ENCODE results near the gene RFK. TPM values are rescaled to one million over a fixed set of nuclear protein-coding genes. Genes with fewer than 3 reads are reported as not detected.

Gene RFK
- total RNA-seq, 1 donor from 2014 or later: 16.3 TPM

DNA sequence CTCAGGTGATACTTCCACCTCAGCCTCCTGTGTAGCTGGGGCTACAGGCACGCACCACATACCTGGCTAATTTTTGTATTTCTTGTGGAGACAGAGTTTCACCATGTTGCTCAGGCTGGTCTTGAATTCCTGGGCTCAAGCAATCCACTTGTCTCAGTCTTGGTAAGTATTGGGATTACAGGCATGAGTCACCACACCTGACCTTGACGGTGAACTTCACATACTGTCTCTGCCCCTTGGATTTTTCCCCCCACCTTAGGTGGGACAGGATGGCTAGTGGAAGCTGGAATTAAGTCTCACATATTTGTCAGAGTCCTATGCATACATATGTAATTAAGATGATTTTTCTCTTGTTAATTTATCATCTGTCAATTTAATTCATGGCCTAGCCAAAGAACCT is 20.9 kb upstream of the RFK start:
- Mint-ChIP-seq H3K27me3 (ENCODE audit: low read depth) (no peaks in the 10 kb centered on the region), H3K9me3 (peaks cover 7% of the 10 kb centered on the region), H3K4me1 (peaks cover 16% of the 10 kb centered on the region), H3K4me3 (no peak overlapping the region), H3K27ac (ENCODE audit: unreplicated experiment) (no peak overlapping the region), H3K36me3 (ENCODE audit: low read depth) (no peaks in the 10 kb centered on the region)
- no peak for DNase-seq (ENCODE audit: low read depth, low spot score)
- TF ChIP-seq, protein P1, sequence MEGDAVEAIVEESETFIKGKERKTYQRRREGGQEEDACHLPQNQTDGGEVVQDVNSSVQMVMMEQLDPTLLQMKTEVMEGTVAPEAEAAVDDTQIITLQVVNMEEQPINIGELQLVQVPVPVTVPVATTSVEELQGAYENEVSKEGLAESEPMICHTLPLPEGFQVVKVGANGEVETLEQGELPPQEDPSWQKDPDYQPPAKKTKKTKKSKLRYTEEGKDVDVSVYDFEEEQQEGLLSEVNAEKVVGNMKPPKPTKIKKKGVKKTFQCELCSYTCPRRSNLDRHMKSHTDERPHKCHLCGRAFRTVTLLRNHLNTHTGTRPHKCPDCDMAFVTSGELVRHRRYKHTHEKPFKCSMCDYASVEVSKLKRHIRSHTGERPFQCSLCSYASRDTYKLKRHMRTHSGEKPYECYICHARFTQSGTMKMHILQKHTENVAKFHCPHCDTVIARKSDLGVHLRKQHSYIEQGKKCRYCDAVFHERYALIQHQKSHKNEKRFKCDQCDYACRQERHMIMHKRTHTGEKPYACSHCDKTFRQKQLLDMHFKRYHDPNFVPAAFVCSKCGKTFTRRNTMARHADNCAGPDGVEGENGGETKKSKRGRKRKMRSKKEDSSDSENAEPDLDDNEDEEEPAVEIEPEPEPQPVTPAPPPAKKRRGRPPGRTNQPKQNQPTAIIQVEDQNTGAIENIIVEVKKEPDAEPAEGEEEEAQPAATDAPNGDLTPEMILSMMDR (conservative IDR thresholded peaks at IDR 0.05): no peak

DNA sequence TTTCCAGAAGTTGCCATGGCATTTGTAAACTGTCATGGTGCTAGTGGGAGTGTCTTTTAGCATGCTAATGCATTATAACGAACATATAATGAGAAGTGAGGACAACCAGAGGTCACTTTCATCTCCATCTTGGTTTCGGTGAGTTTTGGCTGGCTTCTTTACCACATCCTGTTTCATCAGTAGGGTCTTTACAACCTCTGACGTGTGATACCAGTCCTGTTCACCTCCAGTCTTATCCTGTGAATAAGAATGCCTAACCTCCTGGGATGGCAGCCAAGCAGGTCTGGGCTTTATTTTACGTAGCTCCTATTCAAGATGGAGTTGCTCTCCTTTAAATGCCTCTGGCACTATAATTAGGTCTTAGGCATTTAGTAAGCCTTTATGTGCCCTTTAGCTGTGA is 20.4 kb upstream of the RFK start:
- TF ChIP-seq, protein P1 (conservative IDR thresholded peaks at IDR 0.05): no peak
- Mint-ChIP-seq H3K27me3 (ENCODE audit: low read depth) (no peaks in the 10 kb centered on the region), H3K4me1 (peaks cover 16% of the 10 kb centered on the region), H3K9me3 (peaks cover 7% of the 10 kb centered on the region), H3K27ac (ENCODE audit: unreplicated experiment) (no peak overlapping the region), H3K36me3 (ENCODE audit: low read depth) (no peaks in the 10 kb centered on the region), H3K4me3 (no peak overlapping the region)
- DNase-seq (ENCODE audit: low read depth, low spot score): no peak

DNA sequence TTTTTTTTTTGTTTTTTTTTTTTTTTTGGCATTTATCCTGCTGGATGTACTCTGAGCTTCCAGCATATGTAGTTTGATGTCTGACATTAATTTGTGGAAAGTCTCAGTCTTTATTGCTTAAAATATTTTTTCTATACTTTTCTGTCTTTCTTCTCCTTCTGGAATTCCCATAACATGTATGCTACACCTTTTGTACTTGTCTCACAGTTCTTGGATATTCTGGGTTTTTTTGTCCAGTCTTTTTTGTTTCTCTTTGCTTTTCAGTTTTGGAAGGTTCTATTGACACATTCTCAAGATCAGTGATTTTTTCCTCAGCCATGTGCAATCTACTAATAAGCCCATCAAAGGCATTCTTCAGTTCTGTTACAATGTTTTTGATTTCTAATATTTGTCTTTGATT is 19.4 kb upstream of the RFK start:
- TF ChIP-seq, protein P1 (conservative IDR thresholded peaks at IDR 0.05): no peak
- Mint-ChIP-seq H3K4me1 (peaks cover 16% of the 10 kb centered on the region), H3K27ac (ENCODE audit: unreplicated experiment) (no peak overlapping the region), H3K36me3 (ENCODE audit: low read depth) (no peaks in the 10 kb centered on the region), H3K27me3 (ENCODE audit: low read depth) (no peaks in the 10 kb centered on the region), H3K4me3 (no peak overlapping the region), H3K9me3 (peaks cover 7% of the 10 kb centered on the region)
- no peak for DNase-seq (ENCODE audit: low read depth, low spot score)

DNA sequence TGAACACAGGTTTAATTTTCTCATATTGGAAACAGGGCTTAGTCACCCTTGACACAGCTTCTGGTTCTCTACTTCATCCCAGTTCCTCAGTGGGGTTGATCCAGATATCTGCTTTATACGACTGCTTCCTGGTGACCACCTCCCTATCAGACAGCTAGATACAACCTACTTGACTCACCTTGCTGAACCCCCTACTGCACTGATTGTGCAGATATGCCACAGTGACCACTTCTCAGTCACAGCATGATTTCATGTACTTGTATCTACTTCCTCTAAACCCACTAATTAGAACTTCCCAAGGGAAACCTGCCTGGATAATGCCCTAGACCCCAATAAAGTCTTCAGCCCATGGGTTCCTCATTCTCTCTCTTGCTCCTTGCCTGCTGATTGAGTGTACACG is 18.4 kb upstream of the RFK start:
- no peak overlapping the region for H3K4me3 Mint-ChIP-seq
- DNase-seq (ENCODE audit: low read depth, low spot score): no peak
- H3K4me1 Mint-ChIP-seq: peaks cover 16% of the 10 kb centered on the region
- H3K9me3 Mint-ChIP-seq: peaks cover 7% of the 10 kb centered on the region
- TF ChIP-seq, protein P1 (conservative IDR thresholded peaks at IDR 0.05): no peak
- no peak overlapping the region for H3K27ac Mint-ChIP-seq (ENCODE audit: unreplicated experiment)
- H3K27me3 Mint-ChIP-seq (ENCODE audit: low read depth): no peaks in the 10 kb centered on the region
- no peaks in the 10 kb centered on the region for H3K36me3 Mint-ChIP-seq (ENCODE audit: low read depth)

DNA sequence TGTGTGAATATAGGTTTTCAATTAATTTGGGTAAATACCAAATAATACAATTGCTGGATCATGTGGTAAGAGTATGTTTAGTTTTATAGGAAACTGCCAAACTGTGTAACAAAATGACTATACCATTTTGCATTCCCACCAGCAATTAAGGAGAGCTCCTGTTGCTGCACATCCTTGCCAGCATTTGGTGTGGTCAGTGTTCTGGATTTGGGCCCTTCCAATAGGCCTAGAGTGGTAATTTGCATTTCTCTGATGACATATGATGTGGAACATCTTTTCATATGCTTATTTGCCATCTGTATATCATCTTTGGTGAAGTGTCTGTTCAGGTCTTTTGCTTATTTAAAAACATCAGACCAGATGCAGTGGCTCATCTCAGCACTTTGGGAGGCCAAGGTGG is 11.6 kb upstream of the RFK start:
- TF ChIP-seq, protein P1 (conservative IDR thresholded peaks at IDR 0.05): no peak
- Mint-ChIP-seq H3K27me3 (ENCODE audit: low read depth) (no peaks in the 10 kb centered on the region), H3K36me3 (ENCODE audit: low read depth) (no peaks in the 10 kb centered on the region), H3K9me3 (no peaks in the 10 kb centered on the region), H3K27ac (ENCODE audit: unreplicated experiment) (no peak overlapping the region), H3K4me1 (peaks cover 6% of the 10 kb centered on the region), H3K4me3 (no peak overlapping the region)
- DNase-seq (ENCODE audit: low read depth, low spot score): no peak

DNA sequence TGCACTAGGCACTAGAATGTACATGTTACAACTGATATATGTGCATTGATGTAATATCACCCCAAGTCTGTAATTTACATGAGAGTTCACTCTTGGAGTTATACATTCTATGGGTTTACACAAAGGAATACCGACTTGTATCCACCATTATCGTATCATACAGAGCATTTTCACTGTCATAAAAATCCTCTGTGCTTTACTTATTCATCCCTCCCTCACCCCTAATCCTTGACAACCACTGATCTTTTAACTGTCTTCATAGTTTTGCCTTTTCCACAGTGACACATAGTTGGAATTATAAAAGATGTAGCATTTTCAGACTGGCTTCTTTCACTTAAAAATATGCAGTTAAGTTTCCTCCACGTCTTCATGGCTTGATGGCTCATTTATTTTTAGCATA is 11.1 kb upstream of the RFK start:
- H3K4me1 Mint-ChIP-seq: peaks cover 6% of the 10 kb centered on the region
- H3K9me3 Mint-ChIP-seq: no peaks in the 10 kb centered on the region
- TF ChIP-seq, protein P1 (conservative IDR thresholded peaks at IDR 0.05): no peak
- no peaks in the 10 kb centered on the region for H3K36me3 Mint-ChIP-seq (ENCODE audit: low read depth)
- H3K27me3 Mint-ChIP-seq (ENCODE audit: low read depth): no peaks in the 10 kb centered on the region
- DNase-seq (ENCODE audit: low read depth, low spot score): no peak
- H3K27ac Mint-ChIP-seq (ENCODE audit: unreplicated experiment): no peak overlapping the region
- no peak overlapping the region for H3K4me3 Mint-ChIP-seq
